ENCODE data around the gene STK32C.

- no peak for TF ChIP-seq EZH2 (IDR thresholded peaks at IDR 0.05)
- TF ChIP-seq POLR2AphosphoS5 (IDR thresholded peaks at IDR 0.05; ENCODE audit: borderline replicate concordance, low read depth, low read length): no peak
- no peak for TF ChIP-seq FOXP2 (optimal IDR thresholded peaks at IDR 0.05; ENCODE audit: control extremely low read depth, extremely low read length, insufficient read depth)
Measured at GRCh38 chr10:132300582-132300981, 7.2 kb downstream of the STK32C start.

All from SK-N-MC (cell line).